Measurements from ENCODE around the gene SPNS3. TPM values are rescaled to one million over a fixed set of nuclear protein-coding genes. Genes with fewer than 3 reads are reported as not detected.

Gene SPNS3
- total and polyA plus RNA-seq, 2 of the 4 experiments (the other 2 are of a cell fraction): 0.18 TPM; not detected in 1

- no peak overlapping the region for H3K4me2 ChIP-seq (ENCODE audit: low read depth, low read length)
- BruUV-seq (replicated peaks): no TSS peak
- H3K36me3 ChIP-seq (ENCODE audit: control insufficient read depth, insufficient read depth, low read length): no peaks in the 10 kb centered on the region
- WGBS, 2 experiments (ENCODE audit: extremely low coverage in 2 of 2, insufficient read length in 1 of 2): 82% methylated on average over 5 of the region's 10 CpGs; no CpG with 5 or more reads in 1 of the 2 experiments
- H3K9me3 ChIP-seq (ENCODE audit: control insufficient read depth, insufficient read depth, low read length): peaks cover 2% of the 10 kb centered on the region; the same call in 1 of the 2 replicates
- no peaks in the 10 kb centered on the region for H4K20me1 ChIP-seq (ENCODE audit: insufficient read depth, low read length)
- TF ChIP-seq RFX5 (IDR thresholded peaks at IDR 0.05; ENCODE audit: low read depth, low read length) (no peak), CHD1 (IDR thresholded peaks at IDR 0.05; ENCODE audit: low read depth, low read length) (no peak), POLR2A (IDR thresholded peaks at IDR 0.05; ENCODE audit: low read depth, low read length) (no peak), FOS (IDR thresholded peaks at IDR 0.05; ENCODE audit: low read depth, low read length) (no peak), SMC3 (IDR thresholded peaks at IDR 0.05; ENCODE audit: low read depth, low read length) (no peak), RCOR1 (IDR thresholded peaks at IDR 0.05; ENCODE audit: insufficient replicate concordance, low read length) (no peak), USF2 (IDR thresholded peaks at IDR 0.05; ENCODE audit: low read depth, low read length) (no peak), CEBPB (IDR thresholded peaks at IDR 0.05; ENCODE audit: low read depth, low read length) (no peak), MXI1 (IDR thresholded peaks at IDR 0.05; ENCODE audit: borderline replicate concordance, low read depth, low read length) (no peak), MAZ (IDR thresholded peaks at IDR 0.05; ENCODE audit: borderline replicate concordance, low read depth, low read length) (no peak), BHLHE40 (IDR thresholded peaks at IDR 0.05; ENCODE audit: low read depth, low read length) (no peak), MAFK (IDR thresholded peaks at IDR 0.05; ENCODE audit: low read depth, low read length) (no peak), RAD21 (IDR thresholded peaks at IDR 0.05; ENCODE audit: low read length) (no peak)
- TF ChIP-seq, protein P1, sequence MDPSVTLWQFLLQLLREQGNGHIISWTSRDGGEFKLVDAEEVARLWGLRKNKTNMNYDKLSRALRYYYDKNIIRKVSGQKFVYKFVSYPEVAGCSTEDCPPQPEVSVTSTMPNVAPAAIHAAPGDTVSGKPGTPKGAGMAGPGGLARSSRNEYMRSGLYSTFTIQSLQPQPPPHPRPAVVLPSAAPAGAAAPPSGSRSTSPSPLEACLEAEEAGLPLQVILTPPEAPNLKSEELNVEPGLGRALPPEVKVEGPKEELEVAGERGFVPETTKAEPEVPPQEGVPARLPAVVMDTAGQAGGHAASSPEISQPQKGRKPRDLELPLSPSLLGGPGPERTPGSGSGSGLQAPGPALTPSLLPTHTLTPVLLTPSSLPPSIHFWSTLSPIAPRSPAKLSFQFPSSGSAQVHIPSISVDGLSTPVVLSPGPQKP (IDR thresholded peaks at IDR 0.05; ENCODE audit: borderline replicate concordance, low read depth, low read length): no peak
- TF ChIP-seq, protein P2, sequence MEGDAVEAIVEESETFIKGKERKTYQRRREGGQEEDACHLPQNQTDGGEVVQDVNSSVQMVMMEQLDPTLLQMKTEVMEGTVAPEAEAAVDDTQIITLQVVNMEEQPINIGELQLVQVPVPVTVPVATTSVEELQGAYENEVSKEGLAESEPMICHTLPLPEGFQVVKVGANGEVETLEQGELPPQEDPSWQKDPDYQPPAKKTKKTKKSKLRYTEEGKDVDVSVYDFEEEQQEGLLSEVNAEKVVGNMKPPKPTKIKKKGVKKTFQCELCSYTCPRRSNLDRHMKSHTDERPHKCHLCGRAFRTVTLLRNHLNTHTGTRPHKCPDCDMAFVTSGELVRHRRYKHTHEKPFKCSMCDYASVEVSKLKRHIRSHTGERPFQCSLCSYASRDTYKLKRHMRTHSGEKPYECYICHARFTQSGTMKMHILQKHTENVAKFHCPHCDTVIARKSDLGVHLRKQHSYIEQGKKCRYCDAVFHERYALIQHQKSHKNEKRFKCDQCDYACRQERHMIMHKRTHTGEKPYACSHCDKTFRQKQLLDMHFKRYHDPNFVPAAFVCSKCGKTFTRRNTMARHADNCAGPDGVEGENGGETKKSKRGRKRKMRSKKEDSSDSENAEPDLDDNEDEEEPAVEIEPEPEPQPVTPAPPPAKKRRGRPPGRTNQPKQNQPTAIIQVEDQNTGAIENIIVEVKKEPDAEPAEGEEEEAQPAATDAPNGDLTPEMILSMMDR (conservative IDR thresholded peaks at IDR 0.05; ENCODE audit: low read depth, low read length): no peak
- H2AK5ac ChIP-seq (ENCODE audit: low read depth, low read length): no peak overlapping the region
- ATAC-seq (ENCODE audit: low read depth) (no peak), DNase-seq (no peak)
- H3K27me3 ChIP-seq (ENCODE audit: control insufficient read depth, insufficient read depth, low read length): no peaks in the 10 kb centered on the region; the same call in 1 of the 2 replicates
- no peak overlapping the region for H2AFZ ChIP-seq (replicated peaks; ENCODE audit: low read length, poor library complexity)
- H3K4me3 ChIP-seq (ENCODE audit: insufficient read depth, low read depth, low read length): no peak overlapping the region
- no peak overlapping the region for H2BK120ac ChIP-seq (ENCODE audit: low read depth, low read length)
- 0 out of 2 replicates have a peak, but pooled peaks cover 3% of the 10 kb centered on the region for H3K9me1 ChIP-seq (ENCODE audit: insufficient read depth, low read length)
- H3K14ac ChIP-seq (replicated peaks; ENCODE audit: low read depth, low read length): no peak overlapping the region
- H3K9ac ChIP-seq (ENCODE audit: low read depth, low read length): no peak overlapping the region
- H2BK15ac ChIP-seq (ENCODE audit: low read depth, low read length): no peak overlapping the region
- H3K4ac ChIP-seq (ENCODE audit: low read depth, low read length): no peak overlapping the region
- no peak overlapping the region for H2BK20ac ChIP-seq (ENCODE audit: low read depth, low read length)
- dilution Hi-C loops (cut with HindIII; ENCODE audit: low sequenced_read_pairs, unreplicated experiment) (no loop called here), intact Hi-C loops (cut with micrococcal nuclease) (no loop called here), in situ Hi-C loops (cut with MboI; ENCODE audit: low sequenced_read_pairs) (no loop called here)
- no peak overlapping the region for H4K8ac ChIP-seq (ENCODE audit: low read depth in 2 of 2, low read length in 2 of 2)
- no peak overlapping the region for H2AK9ac ChIP-seq (replicated peaks; ENCODE audit: low read depth, low read length, poor library complexity)
- no peak overlapping the region for H3K18ac ChIP-seq (ENCODE audit: low read depth, low read length)
- H3K27ac ChIP-seq (ENCODE audit: insufficient read depth, low read length): no peak overlapping the region
- no peak overlapping the region for H3K56ac ChIP-seq (ENCODE audit: extremely low read depth, insufficient read depth, low read length)
- POLR2A ChIA-PET (ENCODE audit: unreplicated experiment): no interaction called here
- H4K91ac ChIP-seq (ENCODE audit: insufficient read depth, low read depth, low read length): no peak overlapping the region
- CTCF ChIA-PET: no interaction called here
- H4K5ac ChIP-seq (ENCODE audit: low read depth, low read length): no peak overlapping the region
- H2BK5ac ChIP-seq (ENCODE audit: low read depth, low read length, poor library complexity, severe bottlenecking): no peak overlapping the region
- peaks cover 6% of the 10 kb centered on the region for H3K4me1 ChIP-seq (ENCODE audit: control insufficient read depth, insufficient read depth, low read length)
- no peak overlapping the region for H3K23ac ChIP-seq (ENCODE audit: low read depth, low read length)
- no peaks in the 10 kb centered on the region for H3K79me1 ChIP-seq (ENCODE audit: low read depth in 1 of 2, low read length in 2 of 2)
Measured at GRCh38 chr17:4518901-4519300, 85.2 kb downstream of the SPNS3 start.

All from IMR-90 (cell line).